GM12891 (cell line): ENCODE measurements around the gene IL6R.

ENCODE experiments used
- DNase-seq: peaks from one replicate; pipeline ENCODE4 v3.0.0; 2011; ENCODE audit warnings: low spot score; ENCODE audit not compliant: insufficient read length
- FAIRE-seq: peaks from 2 replicates; lab custom pipeline; 2011; peaks lifted over from hg19 to GRCh38; lab: Jason Lieb, UNC
- PAX5 ChIP-seq: IDR thresholded peaks from 2 replicates; pipeline ENCODE4 v1.6.1; 2011; ENCODE audit warnings: low read length, moderate library complexity, mild to moderate bottlenecking; ENCODE audit not compliant: insufficient read depth, severe bottlenecking
- POLR2A ChIP-seq: IDR thresholded peaks from 2 replicates; pipeline ENCODE4 v1.6.1; 2011; ENCODE audit warnings: low read depth, low read length, control low read depth
- POLR2AphosphoS5 ChIP-seq: IDR thresholded peaks from 2 replicates; pipeline ENCODE4 v1.6.1; 2011; ENCODE audit warnings: low read depth, low read length, control low read depth
- POU2F2 ChIP-seq: IDR thresholded peaks from 2 replicates; pipeline ENCODE4 v1.6.1; 2011; ENCODE audit warnings: low read depth, mild to moderate bottlenecking, control low read depth, low read length, moderate library complexity
- SPI1 ChIP-seq: IDR thresholded peaks from 2 replicates; pipeline ENCODE4 v1.6.1; 2011; ENCODE audit warnings: low read depth, low read length, control low read depth
- TAF1 ChIP-seq: IDR thresholded peaks from 2 replicates; pipeline ENCODE4 v1.6.1; 2011; ENCODE audit warnings: low read depth, low read length, control low read depth

The IL6R gene

GRCh38 chr1:154502066-154502743 is 97.1 kb downstream of the IL6R start, which contains the start of the genes SHE and TDRD10:
TSS of gene SHE (minus strand) at chr1:154502412. CDS start at chr1:154502026, 386 bp downstream.
TSS of gene TDRD10 (plus strand) at chr1:154502219. CDS start at chr1:154506904, 4,685 bp downstream.
- no peak for DNase-seq
- no peak for TF ChIP-seq POLR2A
- no peak for TF ChIP-seq POLR2AphosphoS5
- no peak for TF ChIP-seq POU2F2
- no peak for TF ChIP-seq TAF1
- no peak for TF ChIP-seq SPI1
- TF ChIP-seq PAX5 = no peak

GRCh38 chr1:154502744-154503115 is 97.6 kb downstream of the IL6R start:
- no peak for FAIRE-seq
- no peak for TF ChIP-seq TAF1
- TF ChIP-seq POLR2AphosphoS5 = no peak
- TF ChIP-seq PAX5 = no peak
- no peak for TF ChIP-seq SPI1
- no peak for TF ChIP-seq POU2F2
- TF ChIP-seq POLR2A = no peak
- no peak for DNase-seq

More at GRCh38 chr1:154502066-154502743, 97.1 kb downstream of the IL6R start, which contains the start of the genes SHE and TDRD10:
- no peak for FAIRE-seq

GRCh38 chr1:154503898-154504297 is 98.8 kb downstream of the IL6R start:
- FAIRE-seq (no peak), DNase-seq (no peak)
- TF ChIP-seq POU2F2 (no peak), POLR2AphosphoS5 (no peak), POLR2A (no peak)

- no peak for TF ChIP-seq POLR2AphosphoS5
- no peak for TF ChIP-seq SPI1
- no peak for TF ChIP-seq TAF1
- no peak for TF ChIP-seq PAX5
- no peak for TF ChIP-seq POU2F2
- no peak for TF ChIP-seq POLR2A
- DNase-seq (no peak), FAIRE-seq (no peak)
Observed at GRCh38 chr1:154512760-154513159, 107.6 kb downstream of the IL6R start.

GRCh38 chr1:154514066-154514553 is 109.0 kb downstream of the IL6R start:
- no peak for DNase-seq
- TF ChIP-seq SPI1 = no peak
- TF ChIP-seq TAF1 = no peak
- no peak for FAIRE-seq

GRCh38 chr1:154517661-154518060 is 112.5 kb downstream of the IL6R start:
- DNase-seq (no peak), FAIRE-seq (no peak)
- TF ChIP-seq TAF1 = no peak
- TF ChIP-seq POLR2A = no peak
- no peak for TF ChIP-seq POLR2AphosphoS5
- no peak for TF ChIP-seq SPI1
- no peak for TF ChIP-seq PAX5
- no peak for TF ChIP-seq POU2F2
